Immature natural killer cell (primary cell): ENCODE data around the gene CACNA2D1. TPM values are rescaled to one million over a fixed set of nuclear protein-coding genes. Genes with fewer than 3 reads are reported as not detected.

ENCODE experiments used
- DNase-seq, 3 donors: peaks; one replicate each; pipeline ENCODE4 v3.0.0; 2022; ENCODE audit warnings: mixed read lengths in 1 of 3
- H3K27ac Mint-ChIP-seq, 6 donors: one replicate each; pipeline ENCODE4 v1.8.0; 2020; ENCODE audit warnings: mixed read lengths in 6 of 6, mild to moderate bottlenecking in 5 of 6, inconsistent platforms in 4 of 6, moderate library complexity in 3 of 6
- H3K27me3 Mint-ChIP-seq, 3 donors: one replicate each; pipeline ENCODE4 v1.8.0; 2020 to 2021; ENCODE audit warnings: low read depth in 3 of 3, mild to moderate bottlenecking in 3 of 3, mixed read lengths in 3 of 3, moderate library complexity in 3 of 3, inconsistent platforms in 1 of 3
- H3K36me3 Mint-ChIP-seq, 3 donors: one replicate each; pipeline ENCODE4 v1.8.0; 2020; ENCODE audit warnings: mixed read lengths in 3 of 3, inconsistent platforms in 2 of 3, mild to moderate bottlenecking in 2 of 3
- H3K4me1 Mint-ChIP-seq, 2 donors: one replicate each; pipeline ENCODE4 v1.8.0; 2020; ENCODE audit warnings: inconsistent platforms in 2 of 2, mild to moderate bottlenecking in 2 of 2, mixed read lengths in 2 of 2, moderate library complexity in 1 of 2
- H3K4me3 Mint-ChIP-seq, 5 donors: one replicate each; pipeline ENCODE4 v1.8.0; 2020; ENCODE audit warnings: mild to moderate bottlenecking in 5 of 5, mixed read lengths in 5 of 5, inconsistent platforms in 3 of 5, moderate library complexity in 3 of 5
- H3K9me3 Mint-ChIP-seq, 6 donors: one replicate each; pipeline ENCODE4 v1.8.0; 2020; ENCODE audit warnings: mild to moderate bottlenecking in 6 of 6, mixed read lengths in 6 of 6, inconsistent platforms in 4 of 6, moderate library complexity in 3 of 6
- polyA plus RNA-seq, 3 donors: library from polyadenylated mRNA; unstranded; fragments of 300-500 nt; fragmentation: Illumina TruSeq; gene quantifications; one replicate each; pipeline ENCODE4 v1.2.3, GENCODE V29; 2021

The CACNA2D1 gene
- polyA plus RNA-seq, 3 donors from 2014 or later: not detected

- DNase-seq: no peak
- no peak overlapping the region for H3K27ac Mint-ChIP-seq
- peaks cover 0 to 2% (median 0%) of the 10 kb centered on the region in 3 donors for H3K27me3 Mint-ChIP-seq
- no peaks in the 10 kb centered on the region for H3K36me3 Mint-ChIP-seq
- H3K9me3 Mint-ChIP-seq: peaks cover 0 to 42% (median 8%) of the 10 kb centered on the region in 6 donors
- H3K4me3 Mint-ChIP-seq: no peak overlapping the region
- H3K4me1 Mint-ChIP-seq: no peaks in the 10 kb centered on the region
Observed at GRCh38 chr7:82266081-82266480, 177.5 kb downstream of the CACNA2D1 start.

GRCh38 chr7:82264783-82265305, 178.7 kb downstream of the CACNA2D1 start:
- H3K27me3 Mint-ChIP-seq: peaks cover 0 to 2% (median 0%) of the 10 kb centered on the region in 3 donors
- no peak overlapping the region for H3K27ac Mint-ChIP-seq
- H3K9me3 Mint-ChIP-seq: peaks cover 0 to 33% (median 10%) of the 10 kb centered on the region in 6 donors
- H3K36me3 Mint-ChIP-seq: no peaks in the 10 kb centered on the region
- H3K4me1 Mint-ChIP-seq: no peaks in the 10 kb centered on the region
- H3K4me3 Mint-ChIP-seq: no peak overlapping the region
- no peak for DNase-seq

- H3K9me3 Mint-ChIP-seq: peaks cover 0 to 27% (median 9%) of the 10 kb centered on the region in 6 donors
- H3K27me3 Mint-ChIP-seq: peaks cover 0 to 2% (median 0%) of the 10 kb centered on the region in 3 donors
- H3K36me3 Mint-ChIP-seq: no peaks in the 10 kb centered on the region
- no peak for DNase-seq
- no peaks in the 10 kb centered on the region for H3K4me1 Mint-ChIP-seq
- no peak overlapping the region for H3K27ac Mint-ChIP-seq
- no peak overlapping the region for H3K4me3 Mint-ChIP-seq
Observed at GRCh38 chr7:82263920-82264782, 179.4 kb downstream of the CACNA2D1 start.

- no peak overlapping the region for H3K4me3 Mint-ChIP-seq
- H3K9me3 Mint-ChIP-seq: peaks cover 0 to 18% (median 8%) of the 10 kb centered on the region in 6 donors
- no peaks in the 10 kb centered on the region for H3K4me1 Mint-ChIP-seq
- H3K27ac Mint-ChIP-seq: no peak overlapping the region
- H3K27me3 Mint-ChIP-seq: peaks cover 0 to 2% (median 1%) of the 10 kb centered on the region in 3 donors
- DNase-seq: no peak
- H3K36me3 Mint-ChIP-seq: no peaks in the 10 kb centered on the region
Observed at GRCh38 chr7:82258181-82258580, 185.4 kb downstream of the CACNA2D1 start.

- peaks cover 0 to 4% (median 2%) of the 10 kb centered on the region in 3 donors for H3K27me3 Mint-ChIP-seq
- no peaks in the 10 kb centered on the region for H3K4me1 Mint-ChIP-seq
- H3K36me3 Mint-ChIP-seq: no peaks in the 10 kb centered on the region
- no peak overlapping the region for H3K4me3 Mint-ChIP-seq
- H3K27ac Mint-ChIP-seq: no peak overlapping the region
- no peak for DNase-seq
- H3K9me3 Mint-ChIP-seq: peaks cover 0 to 17% (median 7%) of the 10 kb centered on the region in 6 donors
Observed at GRCh38 chr7:82257118-82257695, 186.4 kb downstream of the CACNA2D1 start.

- no peak for DNase-seq
- Mint-ChIP-seq H3K9me3 (peaks cover 0 to 17% (median 6%) of the 10 kb centered on the region in 6 donors), H3K4me1 (no peaks in the 10 kb centered on the region), H3K4me3 (no peak overlapping the region), H3K27me3 (peaks cover 0 to 4% (median 2%) of the 10 kb centered on the region in 3 donors), H3K36me3 (no peaks in the 10 kb centered on the region), H3K27ac (no peak overlapping the region)
Observed at GRCh38 chr7:82255706-82256105, 187.9 kb downstream of the CACNA2D1 start.

GRCh38 chr7:82250598-82250997, 193.0 kb downstream of the CACNA2D1 start:
- no peak overlapping the region for H3K27ac Mint-ChIP-seq
- no peaks in the 10 kb centered on the region for H3K36me3 Mint-ChIP-seq
- no peaks in the 10 kb centered on the region for H3K4me1 Mint-ChIP-seq
- peaks cover 0 to 5% (median 2%) of the 10 kb centered on the region in 3 donors for H3K27me3 Mint-ChIP-seq
- no peak overlapping the region for H3K4me3 Mint-ChIP-seq
- DNase-seq: no peak
- H3K9me3 Mint-ChIP-seq: peaks cover 0 to 12% (median 2%) of the 10 kb centered on the region in 6 donors

- Mint-ChIP-seq H3K36me3 (no peaks in the 10 kb centered on the region), H3K4me1 (no peaks in the 10 kb centered on the region), H3K27ac (no peak overlapping the region), H3K9me3 (peaks cover 0 to 8% (median 1%) of the 10 kb centered on the region in 6 donors), H3K27me3 (peaks cover 0 to 5% (median 2%) of the 10 kb centered on the region in 3 donors), H3K4me3 (no peak overlapping the region)
- DNase-seq: no peak
Observed at GRCh38 chr7:82249979-82250378, 193.6 kb downstream of the CACNA2D1 start.

- no peak overlapping the region for H3K4me3 Mint-ChIP-seq
- H3K9me3 Mint-ChIP-seq: peaks cover 0 to 4% (median 1%) of the 10 kb centered on the region in 6 donors
- H3K27me3 Mint-ChIP-seq: peaks cover 0 to 4% (median 2%) of the 10 kb centered on the region in 3 donors
- no peak overlapping the region for H3K27ac Mint-ChIP-seq
- H3K36me3 Mint-ChIP-seq: no peaks in the 10 kb centered on the region
- no peak for DNase-seq
- no peaks in the 10 kb centered on the region for H3K4me1 Mint-ChIP-seq
Observed at GRCh38 chr7:82247814-82248433, 195.7 kb downstream of the CACNA2D1 start.

- Mint-ChIP-seq H3K4me3 (no peak overlapping the region), H3K27me3 (peaks cover 0 to 2% (median 0%) of the 10 kb centered on the region in 3 donors), H3K36me3 (no peaks in the 10 kb centered on the region), H3K9me3 (peaks cover 0 to 8% (median 1%) of the 10 kb centered on the region in 6 donors), H3K27ac (no peak overlapping the region), H3K4me1 (no peaks in the 10 kb centered on the region)
- no peak for DNase-seq
Observed at GRCh38 chr7:82244947-82245517, 198.5 kb downstream of the CACNA2D1 start.

GRCh38 chr7:82241356-82241755, 202.2 kb downstream of the CACNA2D1 start:
- Mint-ChIP-seq H3K4me1 (no peaks in the 10 kb centered on the region), H3K27ac (no peak overlapping the region), H3K9me3 (peaks cover 0 to 4% (median 1%) of the 10 kb centered on the region in 6 donors), H3K4me3 (no peak overlapping the region), H3K36me3 (no peaks in the 10 kb centered on the region), H3K27me3 (no peaks in the 10 kb centered on the region)
- DNase-seq: no peak

- no peak for DNase-seq
- H3K4me3 Mint-ChIP-seq: no peak overlapping the region
- no peak overlapping the region for H3K27ac Mint-ChIP-seq
Observed at GRCh38 chr7:82235713-82236112, 207.9 kb downstream of the CACNA2D1 start.

GRCh38 chr7:82234457-82235049, 209.0 kb downstream of the CACNA2D1 start:
- no peak overlapping the region for H3K4me3 Mint-ChIP-seq
- H3K27me3 Mint-ChIP-seq: peaks cover 0 to 2% (median 2%) of the 10 kb centered on the region in 3 donors
- H3K27ac Mint-ChIP-seq: no peak overlapping the region
- no peak for DNase-seq
- no peaks in the 10 kb centered on the region for H3K36me3 Mint-ChIP-seq
- peaks cover 0 to 6% (median 0%) of the 10 kb centered on the region in 6 donors for H3K9me3 Mint-ChIP-seq
- H3K4me1 Mint-ChIP-seq: no peaks in the 10 kb centered on the region

More at GRCh38 chr7:82235713-82236112, 207.9 kb downstream of the CACNA2D1 start:
- no peaks in the 10 kb centered on the region for H3K4me1 Mint-ChIP-seq
- H3K36me3 Mint-ChIP-seq: no peaks in the 10 kb centered on the region
- H3K27me3 Mint-ChIP-seq: peaks cover 0 to 2% (median 2%) of the 10 kb centered on the region in 3 donors
- H3K9me3 Mint-ChIP-seq: peaks cover 0 to 6% (median 0%) of the 10 kb centered on the region in 6 donors
